K562 (cell line): ENCODE measurements around the gene C9orf50.

ENCODE experiments used
- CAMTA2 ChIP-seq: fragments of 250-450 bp; sonication (Bioruptor Pico); conservative IDR thresholded peaks from 2 replicates; pipeline ENCODE4 v1.5.1; 2022
- CHD1 ChIP-seq: fragments of 200-600 bp; sonication (generic); IDR thresholded peaks from one replicate; pipeline ENCODE4 v1.6.1; 2012; ENCODE audit warnings: mild to moderate bottlenecking, moderate library complexity, low read length, inconsistent platforms
- EP300 ChIP-seq: IDR thresholded peaks from 2 replicates; pipeline ENCODE4 v1.6.1; 2012; ENCODE audit warnings: low read length, improper control_type of control experiment
- EZH2 ChIP-seq: IDR thresholded peaks from 2 replicates; pipeline ENCODE4 v1.6.1; 2012; ENCODE audit warnings: low read depth, mild to moderate bottlenecking, inconsistent platforms, low read length, borderline replicate concordance
- HDAC6 ChIP-seq: IDR thresholded peaks from 2 replicates; pipeline ENCODE4 v1.6.1; 2012; ENCODE audit warnings: low read depth, mild to moderate bottlenecking, control low read depth, inconsistent platforms, low read length, moderate library complexity
- HDGF ChIP-seq: fragments of 450-650 bp; IDR thresholded peaks from 2 replicates; pipeline ENCODE4 v1.6.1; 2016
- NONO ChIP-seq, 2 experiments: fragments of 200-400 bp in 1 of 2; fragments of 450-650 bp in 1 of 2; formaldehyde crosslinking in 1 of 2; IDR thresholded peaks; 2 replicates each; pipeline ENCODE4 v1.6.1; 2017; ENCODE audit warnings: low read depth in 2 of 2, mild to moderate bottlenecking in 2 of 2, moderate library complexity in 2 of 2, low read length in 1 of 2
- RB1 ChIP-seq: fragments of 450-650 bp; IDR thresholded peaks from 2 replicates; pipeline ENCODE4 v1.6.1; 2017; ENCODE audit warnings: low read depth, mild to moderate bottlenecking
- SIN3A ChIP-seq, 2 experiments: fragments of 150-350 bp in 1 of 2; IDR thresholded peaks; 2 replicates each; pipeline ENCODE4 v1.6.1; 2011 to 2016; ENCODE audit warnings: borderline replicate concordance in 2 of 2, low read depth in 2 of 2, low read length in 2 of 2, mild to moderate bottlenecking in 2 of 2, moderate library complexity in 2 of 2; ENCODE audit not compliant: control insufficient read depth in 1 of 2
- ZNF354B ChIP-seq: fragments of 250-450 bp; sonication (Bioruptor Pico); IDR thresholded peaks from 2 replicates; pipeline ENCODE4 v1.4.0; 2020
- TF ChIP-seq, protein P1 (sequence below), 2 experiments: fragments of 450-650 bp in 1 of 2; sonication (generic) in 1 of 2; formaldehyde crosslinking in 1 of 2; IDR thresholded peaks; 2 replicates each; pipeline versions ENCODE4 v1.7.1 to v1.9.0; 2016 to 2022; ENCODE audit warnings: inconsistent platforms in 1 of 2, mild to moderate bottlenecking in 1 of 2, missing genetic modification reagents in 1 of 2
- TF ChIP-seq, protein P2 (sequence below), 2 experiments: IDR thresholded peaks in 1 of 2; conservative IDR thresholded peaks in 1 of 2; 2 replicates each; pipeline ENCODE4 v1.6.1; 2016; ENCODE audit warnings: low read depth in 2 of 2, mild to moderate bottlenecking in 1 of 2, missing compliant biosample characterization in 1 of 2, missing genetic modification characterization in 1 of 2, moderate library complexity in 1 of 2

GRCh38 chr9:129631674-129632129 is 10.8 kb upstream of the C9orf50 start:
- no peak for TF ChIP-seq RB1
- TF ChIP-seq, protein P1, sequence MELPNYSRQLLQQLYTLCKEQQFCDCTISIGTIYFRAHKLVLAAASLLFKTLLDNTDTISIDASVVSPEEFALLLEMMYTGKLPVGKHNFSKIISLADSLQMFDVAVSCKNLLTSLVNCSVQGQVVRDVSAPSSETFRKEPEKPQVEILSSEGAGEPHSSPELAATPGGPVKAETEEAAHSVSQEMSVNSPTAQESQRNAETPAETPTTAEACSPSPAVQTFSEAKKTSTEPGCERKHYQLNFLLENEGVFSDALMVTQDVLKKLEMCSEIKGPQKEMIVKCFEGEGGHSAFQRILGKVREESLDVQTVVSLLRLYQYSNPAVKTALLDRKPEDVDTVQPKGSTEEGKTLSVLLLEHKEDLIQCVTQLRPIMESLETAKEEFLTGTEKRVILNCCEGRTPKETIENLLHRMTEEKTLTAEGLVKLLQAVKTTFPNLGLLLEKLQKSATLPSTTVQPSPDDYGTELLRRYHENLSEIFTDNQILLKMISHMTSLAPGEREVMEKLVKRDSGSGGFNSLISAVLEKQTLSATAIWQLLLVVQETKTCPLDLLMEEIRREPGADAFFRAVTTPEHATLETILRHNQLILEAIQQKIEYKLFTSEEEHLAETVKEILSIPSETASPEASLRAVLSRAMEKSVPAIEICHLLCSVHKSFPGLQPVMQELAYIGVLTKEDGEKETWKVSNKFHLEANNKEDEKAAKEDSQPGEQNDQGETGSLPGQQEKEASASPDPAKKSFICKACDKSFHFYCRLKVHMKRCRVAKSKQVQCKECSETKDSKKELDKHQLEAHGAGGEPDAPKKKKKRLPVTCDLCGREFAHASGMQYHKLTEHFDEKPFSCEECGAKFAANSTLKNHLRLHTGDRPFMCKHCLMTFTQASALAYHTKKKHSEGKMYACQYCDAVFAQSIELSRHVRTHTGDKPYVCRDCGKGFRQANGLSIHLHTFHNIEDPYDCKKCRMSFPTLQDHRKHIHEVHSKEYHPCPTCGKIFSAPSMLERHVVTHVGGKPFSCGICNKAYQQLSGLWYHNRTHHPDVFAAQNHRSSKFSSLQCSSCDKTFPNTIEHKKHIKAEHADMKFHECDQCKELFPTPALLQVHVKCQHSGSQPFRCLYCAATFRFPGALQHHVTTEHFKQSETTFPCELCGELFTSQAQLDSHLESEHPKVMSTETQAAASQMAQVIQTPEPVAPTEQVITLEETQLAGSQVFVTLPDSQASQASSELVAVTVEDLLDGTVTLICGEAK (IDR thresholded peaks at IDR 0.05): no peak
- TF ChIP-seq, protein P1 (CRISPR knock-in tag; IDR thresholded peaks at IDR 0.05): no peak
- no peak for TF ChIP-seq HDAC6
- TF ChIP-seq, protein P2, sequence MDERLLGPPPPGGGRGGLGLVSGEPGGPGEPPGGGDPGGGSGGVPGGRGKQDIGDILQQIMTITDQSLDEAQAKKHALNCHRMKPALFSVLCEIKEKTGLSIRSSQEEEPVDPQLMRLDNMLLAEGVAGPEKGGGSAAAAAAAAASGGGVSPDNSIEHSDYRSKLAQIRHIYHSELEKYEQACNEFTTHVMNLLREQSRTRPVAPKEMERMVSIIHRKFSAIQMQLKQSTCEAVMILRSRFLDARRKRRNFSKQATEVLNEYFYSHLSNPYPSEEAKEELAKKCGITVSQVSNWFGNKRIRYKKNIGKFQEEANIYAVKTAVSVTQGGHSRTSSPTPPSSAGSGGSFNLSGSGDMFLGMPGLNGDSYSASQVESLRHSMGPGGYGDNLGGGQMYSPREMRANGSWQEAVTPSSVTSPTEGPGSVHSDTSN (CRISPR knock-in tag; IDR thresholded peaks at IDR 0.05; ENCODE audit: low read depth): no peak
- TF ChIP-seq, protein P2 (tag; conservative IDR thresholded peaks at IDR 0.05; ENCODE audit: low read depth): no peak
- TF ChIP-seq ZNF354B (CRISPR knock-in tag): no peak
- no peak for TF ChIP-seq EZH2
- no peak for TF ChIP-seq HDGF
- TF ChIP-seq SIN3A (IDR thresholded peaks at IDR 0.05; ENCODE audit: borderline replicate concordance in 2 of 2, control insufficient read depth in 1 of 2, low read depth in 2 of 2, low read length in 2 of 2): no peak
- no peak for TF ChIP-seq CHD1
- TF ChIP-seq NONO (IDR thresholded peaks at IDR 0.05; ENCODE audit: low read depth in 2 of 2, low read length in 1 of 2): no peak
- TF ChIP-seq EP300: no peak
- no peak for TF ChIP-seq CAMTA2
